Upper lobe of right lung (tissue), 1 donor: ENCODE data around the gene TBC1D32. TPM values are rescaled to one million over a fixed set of nuclear protein-coding genes. Genes with fewer than 3 reads are reported as not detected.
"Not testable (repeated sequence)": the region's sequence is repeated elsewhere in the genome, so short reads cannot be mapped to it uniquely, and the experiment has no call there.

Experiments
- ATAC-seq: fragments of 200-7000 bp; cut with Tn5 transposase; one replicate; pipeline ENCODE4 v1.9.1; 2020; ENCODE audit warnings: mild to moderate bottlenecking, moderate library complexity
- DNase-seq: peaks from one replicate; pipeline ENCODE4 v3.0.0-alpha.2; 2020
- H3K27ac ChIP-seq: fragments of 200-600 bp; one replicate; pipeline ENCODE4 v1.8.0; 2022
- H3K27me3 ChIP-seq: fragments of 200-600 bp; one replicate; pipeline ENCODE4 v1.8.0; 2022; ENCODE audit warnings: mild to moderate bottlenecking
- H3K36me3 ChIP-seq: fragments of 200-600 bp; one replicate; pipeline ENCODE4 v1.8.0; 2022
- H3K4me1 ChIP-seq: fragments of 200-600 bp; one replicate; pipeline ENCODE4 v1.8.0; 2022
- H3K4me3 ChIP-seq: fragments of 200-600 bp; one replicate; pipeline ENCODE4 v1.8.0; 2022; ENCODE audit warnings: mild to moderate bottlenecking
- H3K9me3 ChIP-seq: fragments of 200-600 bp; one replicate; pipeline ENCODE4 v1.8.0; 2022
- intact Hi-C: fragments of 100-400 bp; cut with DNase I; formaldehyde crosslinking; loops from one replicate; pipeline ENCODE4 v1.11.0; 2022
- long read RNA-seq: library from polyadenylated mRNA; unstranded; transcript quantifications from one replicate; pipeline ENCODE4 v2.0.0, GENCODE V29; 2021
- total RNA-seq: library from RNA; stranded (reverse); fragmentation: NEBNext Ultra II Directional; extraction: Animal tissue kit (Norgen Biotek cat#: 25700); gene quantifications from one replicate; pipeline ENCODE4 v1.2.1, GENCODE V29; 2021
- TF ChIP-seq, protein P1 (sequence below): fragments of 200-600 bp; IDR thresholded peaks from one replicate; pipeline ENCODE4 v1.8.0; 2022; ENCODE audit warnings: antibody characterized with exemption
- donor health status: DM: no; HTN: yes; CAD: no; lungs with severe emphysema.

Gene TBC1D32, protein sequence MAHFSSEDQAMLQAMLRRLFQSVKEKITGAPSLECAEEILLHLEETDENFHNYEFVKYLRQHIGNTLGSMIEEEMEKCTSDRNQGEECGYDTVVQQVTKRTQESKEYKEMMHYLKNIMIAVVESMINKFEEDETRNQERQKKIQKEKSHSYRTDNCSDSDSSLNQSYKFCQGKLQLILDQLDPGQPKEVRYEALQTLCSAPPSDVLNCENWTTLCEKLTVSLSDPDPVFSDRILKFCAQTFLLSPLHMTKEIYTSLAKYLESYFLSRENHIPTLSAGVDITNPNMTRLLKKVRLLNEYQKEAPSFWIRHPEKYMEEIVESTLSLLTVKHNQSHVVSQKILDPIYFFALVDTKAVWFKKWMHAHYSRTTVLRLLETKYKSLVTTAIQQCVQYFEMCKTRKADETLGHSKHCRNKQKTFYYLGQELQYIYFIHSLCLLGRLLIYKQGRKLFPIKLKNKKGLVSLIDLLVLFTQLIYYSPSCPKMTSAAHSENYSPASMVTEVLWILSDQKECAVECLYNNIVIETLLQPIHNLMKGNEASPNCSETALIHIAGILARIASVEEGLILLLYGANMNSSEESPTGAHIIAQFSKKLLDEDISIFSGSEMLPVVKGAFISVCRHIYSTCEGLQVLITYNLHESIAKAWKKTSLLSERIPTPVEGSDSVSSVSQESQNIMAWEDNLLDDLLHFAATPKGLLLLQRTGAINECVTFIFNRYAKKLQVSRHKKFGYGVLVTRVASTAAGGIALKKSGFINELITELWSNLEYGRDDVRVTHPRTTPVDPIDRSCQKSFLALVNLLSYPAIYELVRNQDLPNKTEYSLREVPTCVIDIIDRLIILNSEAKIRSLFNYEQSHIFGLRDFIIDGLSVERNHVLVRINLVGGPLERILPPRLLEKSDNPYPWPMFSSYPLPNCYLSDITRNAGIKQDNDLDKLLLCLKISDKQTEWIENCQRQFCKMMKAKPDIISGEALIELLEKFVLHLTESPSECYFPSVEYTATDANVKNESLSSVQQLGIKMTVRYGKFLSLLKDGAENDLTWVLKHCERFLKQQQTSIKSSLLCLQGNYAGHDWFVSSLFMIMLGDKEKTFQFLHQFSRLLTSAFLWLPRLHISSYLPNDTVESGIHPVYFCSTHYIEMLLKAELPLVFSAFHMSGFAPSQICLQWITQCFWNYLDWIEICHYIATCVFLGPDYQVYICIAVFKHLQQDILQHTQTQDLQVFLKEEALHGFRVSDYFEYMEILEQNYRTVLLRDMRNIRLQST
- total RNA-seq: 5.4 TPM
- long read RNA-seq, partial matches to known transcripts: 0 of 1 reads
- long read RNA-seq, other reads (novel, unspliced or antisense): 1 of 1 reads

DNA sequence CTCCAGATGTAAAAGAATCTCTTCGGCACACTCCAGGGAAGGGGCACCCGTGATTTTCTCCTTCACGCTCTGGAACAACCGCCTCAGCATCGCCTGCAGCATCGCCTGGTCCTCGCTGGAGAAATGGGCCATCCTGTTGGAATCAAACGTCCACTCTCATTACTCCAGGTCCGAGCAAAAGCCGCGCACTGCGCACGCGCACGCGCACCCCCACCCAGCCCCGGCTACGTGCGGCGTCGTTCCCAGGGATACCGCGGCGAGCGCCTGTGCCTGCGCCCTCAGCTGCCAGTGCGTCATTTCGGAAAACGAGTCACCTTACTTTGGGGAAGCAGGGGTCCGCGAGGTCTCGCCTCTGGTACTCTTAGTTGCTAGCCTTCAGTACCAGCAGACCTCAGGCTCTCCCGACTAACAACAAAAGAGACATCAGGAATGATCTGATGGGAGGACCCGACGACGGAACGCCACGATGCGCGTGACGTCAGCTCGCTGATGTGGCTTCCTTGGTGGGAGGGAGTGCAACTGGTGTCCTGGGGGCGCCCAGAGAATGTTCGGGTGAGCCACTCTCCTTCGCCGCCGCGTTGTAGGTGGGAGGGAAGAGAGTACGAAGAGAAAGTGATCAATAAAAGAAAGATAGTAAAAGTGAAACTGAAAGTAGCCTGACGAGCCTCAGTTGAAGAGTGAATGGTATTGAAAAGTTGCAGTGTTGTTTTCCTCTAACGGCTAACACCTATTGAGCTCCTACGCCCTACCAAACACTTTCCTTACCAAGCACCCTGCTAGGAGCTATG, at the start of gene TBC1D32:
TBC1D32 (minus strand) TSS at position 182 of the 788 bp plus-strand sequence; CDS start at position 132, 50 bp downstream.
- Histone ChIP-seq H3K4me3 (peak within 1 kb of the TSS; percentile 77), H3K9me3 (no peaks in the 10 kb centered on the region), H3K36me3 (no peaks in the 10 kb centered on the region), H3K4me1 (no peaks in the 10 kb centered on the region), H3K27ac (peak within 1 kb of the TSS; percentile 95), H3K27me3 (no peaks in the 10 kb centered on the region)
- peak; percentile 100 for ATAC-seq
- TF ChIP-seq, protein P1, sequence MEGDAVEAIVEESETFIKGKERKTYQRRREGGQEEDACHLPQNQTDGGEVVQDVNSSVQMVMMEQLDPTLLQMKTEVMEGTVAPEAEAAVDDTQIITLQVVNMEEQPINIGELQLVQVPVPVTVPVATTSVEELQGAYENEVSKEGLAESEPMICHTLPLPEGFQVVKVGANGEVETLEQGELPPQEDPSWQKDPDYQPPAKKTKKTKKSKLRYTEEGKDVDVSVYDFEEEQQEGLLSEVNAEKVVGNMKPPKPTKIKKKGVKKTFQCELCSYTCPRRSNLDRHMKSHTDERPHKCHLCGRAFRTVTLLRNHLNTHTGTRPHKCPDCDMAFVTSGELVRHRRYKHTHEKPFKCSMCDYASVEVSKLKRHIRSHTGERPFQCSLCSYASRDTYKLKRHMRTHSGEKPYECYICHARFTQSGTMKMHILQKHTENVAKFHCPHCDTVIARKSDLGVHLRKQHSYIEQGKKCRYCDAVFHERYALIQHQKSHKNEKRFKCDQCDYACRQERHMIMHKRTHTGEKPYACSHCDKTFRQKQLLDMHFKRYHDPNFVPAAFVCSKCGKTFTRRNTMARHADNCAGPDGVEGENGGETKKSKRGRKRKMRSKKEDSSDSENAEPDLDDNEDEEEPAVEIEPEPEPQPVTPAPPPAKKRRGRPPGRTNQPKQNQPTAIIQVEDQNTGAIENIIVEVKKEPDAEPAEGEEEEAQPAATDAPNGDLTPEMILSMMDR: peak; percentile 13
- intact Hi-C loops: no loop called here
- DNase-seq: peak; percentile 97

DNA sequence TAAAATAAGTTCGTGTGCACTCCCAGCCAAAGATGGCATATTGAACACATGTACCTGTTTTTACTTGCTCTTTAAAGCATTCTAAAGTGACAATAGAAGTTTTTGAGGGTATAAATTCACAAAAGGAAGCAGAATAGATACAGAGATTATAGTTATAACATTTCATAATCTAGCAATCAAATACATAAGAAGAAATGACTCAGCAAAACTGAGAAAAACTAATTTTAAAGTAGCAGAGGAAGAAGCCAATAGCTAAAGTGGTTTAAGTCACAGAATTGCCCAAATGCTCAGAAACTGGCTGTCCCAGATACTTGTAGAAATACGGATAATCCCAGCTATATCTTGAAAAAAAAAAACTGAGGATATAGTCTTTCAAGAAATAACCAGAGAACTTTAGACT, 49.2 kb upstream of the TBC1D32 start:
- DNase-seq (no peak), ATAC-seq (no peak)
- intact Hi-C loops: no loop called here
- Histone ChIP-seq H3K27ac (no peak overlapping the region), H3K4me1 (no peaks in the 10 kb centered on the region), H3K27me3 (no peaks in the 10 kb centered on the region), H3K4me3 (no peak overlapping the region), H3K9me3 (no peaks in the 10 kb centered on the region), H3K36me3 (no peaks in the 10 kb centered on the region)
- TF ChIP-seq, protein P1: no peak

DNA sequence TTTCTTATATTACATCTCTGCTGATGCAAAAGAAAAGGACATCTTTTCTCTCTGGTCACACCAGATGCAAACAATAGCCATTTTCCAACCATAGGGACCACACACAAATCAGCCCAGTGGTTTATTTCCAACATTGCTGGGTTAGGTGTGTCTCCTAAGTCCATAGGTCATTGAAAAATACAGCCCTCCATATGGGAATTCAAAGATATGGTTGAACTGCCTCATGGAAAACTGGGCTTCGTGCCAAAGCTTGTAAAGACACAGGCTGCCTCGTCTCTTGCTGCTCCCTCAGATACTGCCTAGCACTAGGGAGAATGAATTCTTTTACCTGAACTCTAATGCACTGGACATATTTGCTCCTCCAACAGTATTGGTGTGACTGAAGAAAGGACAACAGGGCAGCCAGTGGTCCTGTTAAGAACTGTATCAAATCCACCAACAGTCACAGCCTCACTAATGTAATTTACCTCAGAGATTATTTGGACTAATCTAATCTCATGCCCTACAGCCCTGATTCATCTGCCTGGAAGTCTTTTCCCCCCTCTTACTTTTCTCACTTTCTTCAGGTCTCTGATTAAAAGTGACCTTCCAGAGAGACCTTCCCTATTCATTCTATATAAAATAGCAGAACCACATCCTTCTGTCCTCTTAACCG, 48.3 kb upstream of the TBC1D32 start:
- DNase-seq (no peak), ATAC-seq (no peak)
- no peak overlapping the region for H3K27ac ChIP-seq
- no peaks in the 10 kb centered on the region for H3K9me3 ChIP-seq
- no peaks in the 10 kb centered on the region for H3K27me3 ChIP-seq
- intact Hi-C loops: no loop called here
- no peak overlapping the region for H3K4me3 ChIP-seq
- TF ChIP-seq, protein P1: no peak
- no peaks in the 10 kb centered on the region for H3K36me3 ChIP-seq
- H3K4me1 ChIP-seq: no peaks in the 10 kb centered on the region

DNA sequence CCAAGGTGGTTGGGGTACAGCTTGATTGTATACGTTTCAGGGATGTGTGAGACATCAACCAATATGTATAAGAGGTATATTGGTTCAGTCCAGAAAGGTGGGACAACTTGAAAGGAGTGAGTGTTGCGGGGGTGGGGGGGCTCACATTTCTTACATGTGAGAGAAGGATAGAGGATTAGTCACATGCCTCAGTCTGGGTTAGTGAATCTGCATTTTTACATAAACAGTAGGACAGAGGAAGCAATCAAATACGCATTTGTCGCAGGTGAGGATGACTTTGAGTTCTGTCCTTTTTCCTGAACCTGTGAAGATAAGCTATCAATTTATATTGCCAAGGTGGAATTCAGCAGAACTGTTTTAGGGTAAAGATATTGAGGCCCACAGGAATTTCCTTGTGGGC, 42.1 kb upstream of the TBC1D32 start:
- TF ChIP-seq, protein P1: no peak
- H3K4me1 ChIP-seq: no peaks in the 10 kb centered on the region
- H3K36me3 ChIP-seq: no peaks in the 10 kb centered on the region
- H3K4me3 ChIP-seq: no peak overlapping the region
- no peak overlapping the region for H3K27ac ChIP-seq
- intact Hi-C loops: no loop called here
- no peaks in the 10 kb centered on the region for H3K27me3 ChIP-seq
- no peak for DNase-seq
- no peaks in the 10 kb centered on the region for H3K9me3 ChIP-seq
- ATAC-seq: no peak

DNA sequence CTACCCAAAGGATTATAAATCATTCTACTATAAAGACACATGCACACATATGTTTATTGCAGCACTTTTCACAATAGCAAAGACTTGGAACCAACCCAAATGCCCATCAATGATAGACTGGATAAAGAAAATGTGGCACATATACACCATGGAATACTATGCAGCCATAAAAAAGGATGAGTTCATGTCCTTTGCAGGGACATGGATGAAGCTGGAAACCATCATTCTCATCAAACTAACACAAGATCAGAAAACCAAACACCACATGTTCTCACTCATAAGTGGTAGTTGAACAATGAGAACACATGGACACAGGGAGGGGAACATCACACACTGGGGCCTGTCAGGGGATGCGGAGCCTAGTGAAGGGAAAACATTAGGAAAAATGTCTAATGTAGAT, 39.9 kb upstream of the TBC1D32 start:
- H3K4me1 ChIP-seq, intact Hi-C loops, H3K36me3 ChIP-seq, H3K27ac ChIP-seq, H3K4me3 ChIP-seq, ATAC-seq, DNase-seq, H3K9me3 ChIP-seq, H3K27me3 ChIP-seq: not testable (repeated sequence)
